Measurements from ENCODE around the gene SUPT16H.

- TF ChIP-seq, protein P1, sequence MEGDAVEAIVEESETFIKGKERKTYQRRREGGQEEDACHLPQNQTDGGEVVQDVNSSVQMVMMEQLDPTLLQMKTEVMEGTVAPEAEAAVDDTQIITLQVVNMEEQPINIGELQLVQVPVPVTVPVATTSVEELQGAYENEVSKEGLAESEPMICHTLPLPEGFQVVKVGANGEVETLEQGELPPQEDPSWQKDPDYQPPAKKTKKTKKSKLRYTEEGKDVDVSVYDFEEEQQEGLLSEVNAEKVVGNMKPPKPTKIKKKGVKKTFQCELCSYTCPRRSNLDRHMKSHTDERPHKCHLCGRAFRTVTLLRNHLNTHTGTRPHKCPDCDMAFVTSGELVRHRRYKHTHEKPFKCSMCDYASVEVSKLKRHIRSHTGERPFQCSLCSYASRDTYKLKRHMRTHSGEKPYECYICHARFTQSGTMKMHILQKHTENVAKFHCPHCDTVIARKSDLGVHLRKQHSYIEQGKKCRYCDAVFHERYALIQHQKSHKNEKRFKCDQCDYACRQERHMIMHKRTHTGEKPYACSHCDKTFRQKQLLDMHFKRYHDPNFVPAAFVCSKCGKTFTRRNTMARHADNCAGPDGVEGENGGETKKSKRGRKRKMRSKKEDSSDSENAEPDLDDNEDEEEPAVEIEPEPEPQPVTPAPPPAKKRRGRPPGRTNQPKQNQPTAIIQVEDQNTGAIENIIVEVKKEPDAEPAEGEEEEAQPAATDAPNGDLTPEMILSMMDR (IDR thresholded peaks at IDR 0.05) = no peak
- no peak for TF ChIP-seq POLR2A (IDR thresholded peaks at IDR 0.05)
Measured at GRCh38 chr14:21308132-21308478, 75.7 kb downstream of the SUPT16H start.
